ENCODE data around the gene ST6GAL1.

ST6GAL1 gene

DNA sequence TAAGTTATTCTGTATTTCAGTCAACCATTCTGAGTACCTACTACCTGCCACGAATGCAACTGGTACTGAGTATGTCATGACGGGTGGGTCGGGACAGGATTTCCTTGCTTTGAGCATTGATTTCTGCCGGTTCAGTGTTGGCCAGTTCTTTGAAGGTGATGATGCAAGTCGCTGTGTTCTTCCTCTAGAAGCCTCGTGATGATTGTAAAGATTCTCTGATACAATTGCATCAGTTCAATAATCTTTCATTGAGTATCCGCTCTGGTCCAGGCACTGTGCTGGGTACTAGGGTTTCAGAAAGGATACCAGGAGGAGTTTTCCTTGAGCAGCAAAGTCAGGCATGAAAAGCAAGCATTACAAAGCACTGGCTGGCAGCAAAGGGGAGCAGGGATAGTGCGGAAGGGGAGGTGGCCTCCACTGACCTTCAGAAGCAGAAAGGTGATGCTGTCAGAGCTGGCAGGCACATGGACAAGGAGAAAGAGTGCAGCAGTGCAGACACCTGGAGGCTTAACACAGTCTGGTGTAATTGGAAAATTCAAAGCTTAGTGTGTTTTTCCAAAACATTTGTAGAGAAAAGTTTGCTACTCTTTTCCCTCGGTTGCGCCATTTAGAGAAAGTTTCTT, 108.9 kb downstream of the ST6GAL1 start:
- Histone ChIP-seq H3K36me3 (ENCODE audit: insufficient read depth, low read length) (no peaks in the 10 kb centered on the region), H3K4me2 (ENCODE audit: insufficient read depth, low read length) (no peak overlapping the region), H3K4me1 (ENCODE audit: insufficient read depth, low read length) (peaks cover 6% of the 10 kb centered on the region; the same call in 1 of the 2 replicates), H3K9ac (ENCODE audit: low read depth, low read length) (no peak overlapping the region), H3K79me2 (ENCODE audit: insufficient read depth, low read length) (no peaks in the 10 kb centered on the region), H2AFZ (ENCODE audit: low read depth, low read length) (no peak overlapping the region), H3K4me3 (ENCODE audit: low read depth in 1 of 2, low read length in 2 of 2) (no peak overlapping the region), H3K9me3 (ENCODE audit: insufficient read depth, low read length, severe bottlenecking) (no peaks in the 10 kb centered on the region), H3K27ac (ENCODE audit: low read length) (no peak overlapping the region), H4K20me1 (ENCODE audit: insufficient read depth, low read length) (no peaks in the 10 kb centered on the region), H3K27me3 (ENCODE audit: insufficient read depth, low read length, poor library complexity) (no peaks in the 10 kb centered on the region)
- DNase-seq: no peak
- no peak for ATAC-seq (ENCODE audit: insufficient read depth, low read depth)
- no peak for TF ChIP-seq EZH2 (IDR thresholded peaks at IDR 0.05; ENCODE audit: borderline replicate concordance, low read depth, low read length, severe bottlenecking)
- TF ChIP-seq, protein P1, sequence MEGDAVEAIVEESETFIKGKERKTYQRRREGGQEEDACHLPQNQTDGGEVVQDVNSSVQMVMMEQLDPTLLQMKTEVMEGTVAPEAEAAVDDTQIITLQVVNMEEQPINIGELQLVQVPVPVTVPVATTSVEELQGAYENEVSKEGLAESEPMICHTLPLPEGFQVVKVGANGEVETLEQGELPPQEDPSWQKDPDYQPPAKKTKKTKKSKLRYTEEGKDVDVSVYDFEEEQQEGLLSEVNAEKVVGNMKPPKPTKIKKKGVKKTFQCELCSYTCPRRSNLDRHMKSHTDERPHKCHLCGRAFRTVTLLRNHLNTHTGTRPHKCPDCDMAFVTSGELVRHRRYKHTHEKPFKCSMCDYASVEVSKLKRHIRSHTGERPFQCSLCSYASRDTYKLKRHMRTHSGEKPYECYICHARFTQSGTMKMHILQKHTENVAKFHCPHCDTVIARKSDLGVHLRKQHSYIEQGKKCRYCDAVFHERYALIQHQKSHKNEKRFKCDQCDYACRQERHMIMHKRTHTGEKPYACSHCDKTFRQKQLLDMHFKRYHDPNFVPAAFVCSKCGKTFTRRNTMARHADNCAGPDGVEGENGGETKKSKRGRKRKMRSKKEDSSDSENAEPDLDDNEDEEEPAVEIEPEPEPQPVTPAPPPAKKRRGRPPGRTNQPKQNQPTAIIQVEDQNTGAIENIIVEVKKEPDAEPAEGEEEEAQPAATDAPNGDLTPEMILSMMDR (IDR thresholded peaks at IDR 0.05; ENCODE audit: borderline replicate concordance, extremely low read depth, low read length, poor library complexity, severe bottlenecking): no peak

DNA sequence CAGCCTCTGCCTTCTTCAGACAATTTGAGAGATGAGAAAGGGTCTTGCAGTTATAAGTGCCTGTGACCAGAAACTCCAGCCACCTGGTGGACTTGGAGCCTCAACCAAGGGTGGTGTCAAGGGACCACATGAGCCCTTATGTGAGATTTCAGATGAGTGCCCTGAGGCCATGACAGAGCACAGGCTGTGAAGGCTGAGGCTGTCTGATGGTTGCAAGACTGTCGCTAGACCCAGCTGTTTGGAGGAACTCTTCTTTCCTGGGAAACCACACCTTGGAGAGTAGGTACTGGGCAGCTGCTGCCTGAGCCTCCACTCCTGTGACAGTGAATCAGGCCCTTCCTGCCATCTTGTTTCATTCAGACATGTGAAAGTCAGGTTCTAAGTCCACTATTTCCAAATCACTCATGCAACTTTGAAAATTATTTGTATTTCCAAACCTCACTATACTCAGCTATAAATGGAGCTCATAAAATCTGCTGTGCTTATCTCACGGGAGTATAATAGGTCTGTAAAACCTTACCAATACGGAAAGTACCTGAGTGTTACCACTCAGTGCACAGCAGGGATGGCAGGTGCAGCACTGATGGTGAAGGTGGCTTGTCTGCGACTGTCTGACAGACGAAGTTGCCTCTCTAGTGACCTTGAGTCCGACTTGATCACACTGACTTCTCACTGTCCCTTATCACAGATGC, 109.5 kb downstream of the ST6GAL1 start:
- H3K79me2 ChIP-seq (ENCODE audit: insufficient read depth, low read length): no peaks in the 10 kb centered on the region
- H3K27me3 ChIP-seq (ENCODE audit: insufficient read depth, low read length, poor library complexity): no peaks in the 10 kb centered on the region
- ATAC-seq (ENCODE audit: insufficient read depth, low read depth): no peak
- H4K20me1 ChIP-seq (ENCODE audit: insufficient read depth, low read length): no peaks in the 10 kb centered on the region
- TF ChIP-seq EZH2 (IDR thresholded peaks at IDR 0.05; ENCODE audit: borderline replicate concordance, low read depth, low read length, severe bottlenecking): no peak
- TF ChIP-seq, protein P1 (IDR thresholded peaks at IDR 0.05; ENCODE audit: borderline replicate concordance, extremely low read depth, low read length, poor library complexity, severe bottlenecking): no peak
- no peak overlapping the region for H3K27ac ChIP-seq (ENCODE audit: low read length)
- H3K4me3 ChIP-seq (ENCODE audit: low read depth in 1 of 2, low read length in 2 of 2): no peak overlapping the region
- H3K36me3 ChIP-seq (ENCODE audit: insufficient read depth, low read length): no peaks in the 10 kb centered on the region
- no peaks in the 10 kb centered on the region for H3K9me3 ChIP-seq (ENCODE audit: insufficient read depth, low read length, severe bottlenecking)
- H3K4me2 ChIP-seq (ENCODE audit: insufficient read depth, low read length): no peak overlapping the region
- H2AFZ ChIP-seq (ENCODE audit: low read depth, low read length): no peak overlapping the region
- H3K4me1 ChIP-seq (ENCODE audit: insufficient read depth, low read length): peaks cover 6% of the 10 kb centered on the region; the same call in 1 of the 2 replicates
- DNase-seq: no peak
- no peak overlapping the region for H3K9ac ChIP-seq (ENCODE audit: low read depth, low read length)

DNA sequence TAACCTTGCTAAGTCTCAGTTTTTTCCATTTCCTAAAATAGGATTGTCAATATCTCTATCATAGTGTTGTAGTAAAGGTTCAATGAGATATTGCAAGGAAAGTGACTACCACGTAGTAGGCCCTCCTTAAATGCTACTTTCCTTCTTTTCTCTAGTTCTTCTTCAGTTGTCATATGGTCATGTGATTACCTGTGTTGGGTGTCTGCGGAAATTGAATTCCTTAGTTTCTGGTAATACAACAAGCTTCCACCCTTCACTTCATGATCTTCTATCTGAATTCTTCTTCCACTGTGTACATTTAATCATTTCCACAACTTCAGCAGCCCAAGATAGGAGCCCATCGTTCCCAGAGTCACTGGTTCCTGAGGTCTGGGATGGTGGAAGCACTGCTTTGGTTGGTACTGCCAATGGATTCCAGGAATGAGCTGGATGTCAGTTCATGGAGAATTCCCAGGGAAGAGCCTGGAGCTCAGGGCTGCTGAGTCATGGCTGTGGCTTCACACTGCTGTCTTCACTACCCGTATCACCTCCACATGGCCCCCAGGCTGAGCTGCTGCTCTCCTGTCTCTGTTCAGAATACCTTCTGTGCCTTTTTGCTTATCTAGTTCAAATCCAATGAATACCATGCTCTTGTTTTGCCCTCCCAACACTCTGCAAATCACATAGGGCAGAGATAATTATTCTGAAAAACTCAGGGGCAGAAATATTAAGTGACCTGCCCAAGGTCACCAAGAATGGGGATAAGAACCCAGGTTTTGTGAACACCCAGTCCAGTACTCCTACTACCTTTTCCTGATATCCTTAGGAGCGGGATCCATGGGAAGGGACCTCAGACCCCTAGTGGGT, 110.4 kb downstream of the ST6GAL1 start:
- no peak overlapping the region for H3K9ac ChIP-seq (ENCODE audit: low read depth, low read length)
- ATAC-seq (ENCODE audit: insufficient read depth, low read depth): no peak

More for the DNA sequence above, 110.4 kb downstream of the ST6GAL1 start:
- TF ChIP-seq, protein P1 (IDR thresholded peaks at IDR 0.05; ENCODE audit: borderline replicate concordance, extremely low read depth, low read length, poor library complexity, severe bottlenecking): no peak
- TF ChIP-seq EZH2 (IDR thresholded peaks at IDR 0.05; ENCODE audit: borderline replicate concordance, low read depth, low read length, severe bottlenecking): no peak
- Histone ChIP-seq H3K79me2 (ENCODE audit: insufficient read depth, low read length) (no peaks in the 10 kb centered on the region), H2AFZ (ENCODE audit: low read depth, low read length) (no peak overlapping the region), H3K27me3 (ENCODE audit: insufficient read depth, low read length, poor library complexity) (no peaks in the 10 kb centered on the region), H3K4me3 (ENCODE audit: low read depth in 1 of 2, low read length in 2 of 2) (no peak overlapping the region), H3K9me3 (ENCODE audit: insufficient read depth, low read length, severe bottlenecking) (no peaks in the 10 kb centered on the region), H3K36me3 (ENCODE audit: insufficient read depth, low read length) (no peaks in the 10 kb centered on the region), H3K27ac (ENCODE audit: low read length) (no peak overlapping the region), H3K4me2 (ENCODE audit: insufficient read depth, low read length) (no peak overlapping the region), H4K20me1 (ENCODE audit: insufficient read depth, low read length) (no peaks in the 10 kb centered on the region), H3K4me1 (ENCODE audit: insufficient read depth, low read length) (peaks cover 6% of the 10 kb centered on the region; the same call in 1 of the 2 replicates)
- no peak for DNase-seq

All from DND-41 (cell line).